ENCODE results near the gene CAMTA1. TPM values are rescaled to one million over a fixed set of nuclear protein-coding genes. Genes with fewer than 3 reads are reported as not detected.

The CAMTA1 gene
- polyA plus RNA-seq, 1 donor from 2014 or later: 162 TPM

DNA sequence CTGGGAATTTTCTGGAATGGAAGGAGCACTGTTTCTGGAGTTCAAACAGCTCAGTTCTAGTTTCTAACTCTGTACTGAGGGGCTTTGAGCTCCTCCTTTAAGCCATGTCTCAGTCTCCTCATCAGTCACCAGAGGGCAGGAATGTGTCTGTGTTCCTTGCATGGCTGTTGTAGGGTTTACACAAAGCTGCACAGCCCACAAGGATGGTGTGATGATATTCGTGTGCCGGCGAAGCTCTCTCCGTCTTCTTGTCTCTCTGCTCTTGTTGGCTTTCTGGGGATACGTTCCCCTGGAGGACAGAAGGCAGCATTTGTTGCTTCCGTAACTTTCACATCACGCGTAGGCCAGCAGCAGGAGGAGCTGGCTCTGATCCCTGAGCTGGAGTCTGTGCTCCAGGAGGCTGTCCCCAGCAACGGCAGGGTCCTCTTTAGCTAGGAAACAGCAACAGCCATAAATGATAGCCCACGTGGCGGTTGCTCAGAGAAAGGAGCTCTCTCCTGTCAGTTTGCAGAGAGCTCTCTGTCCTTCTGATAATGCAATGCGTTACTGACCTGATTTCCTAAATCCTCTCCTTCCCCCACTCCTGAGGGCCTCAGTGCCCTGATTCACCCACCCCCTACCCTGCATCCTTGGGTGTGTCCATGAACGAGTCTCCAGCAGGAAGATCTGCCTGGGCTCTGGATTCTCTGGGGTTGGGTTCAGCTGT is 796.7 kb downstream of the CAMTA1 start:
- H4K20me1 ChIP-seq (ENCODE audit: insufficient read depth): no peaks in the 10 kb centered on the region
- no peak overlapping the region for H3K27ac ChIP-seq (ENCODE audit: low read length)
- H3F3A ChIP-seq (ENCODE audit: insufficient read depth, low read length, poor library complexity, severe bottlenecking): no peaks in the 10 kb centered on the region
- H3K79me2 ChIP-seq (replicated peaks; ENCODE audit: insufficient read depth, low read length): no peaks in the 10 kb centered on the region
- H3K36me3 ChIP-seq (ENCODE audit: insufficient read depth, low read length): no peaks in the 10 kb centered on the region
- no peaks in the 10 kb centered on the region for H3K9me3 ChIP-seq (ENCODE audit: low read length)
- no peak overlapping the region for H2AFZ ChIP-seq (ENCODE audit: low read depth, low read length)
- no peaks in the 10 kb centered on the region for H3K27me3 ChIP-seq (ENCODE audit: insufficient read depth, low read depth, low read length)
- no peaks in the 10 kb centered on the region for H3K9me2 ChIP-seq (ENCODE audit: insufficient read depth, low read length)
- no peak overlapping the region for H3K4me2 ChIP-seq (ENCODE audit: low read length)
- H3K4me3 ChIP-seq (ENCODE audit: low read length): no peak overlapping the region
- TF ChIP-seq RAD21 (conservative IDR thresholded peaks at IDR 0.05): no peak
- no peak for TF ChIP-seq POLR2AphosphoS5 (IDR thresholded peaks at IDR 0.05)
- no peak for TF ChIP-seq TAF1 (IDR thresholded peaks at IDR 0.05; ENCODE audit: low read depth)
- TF ChIP-seq, protein P1, sequence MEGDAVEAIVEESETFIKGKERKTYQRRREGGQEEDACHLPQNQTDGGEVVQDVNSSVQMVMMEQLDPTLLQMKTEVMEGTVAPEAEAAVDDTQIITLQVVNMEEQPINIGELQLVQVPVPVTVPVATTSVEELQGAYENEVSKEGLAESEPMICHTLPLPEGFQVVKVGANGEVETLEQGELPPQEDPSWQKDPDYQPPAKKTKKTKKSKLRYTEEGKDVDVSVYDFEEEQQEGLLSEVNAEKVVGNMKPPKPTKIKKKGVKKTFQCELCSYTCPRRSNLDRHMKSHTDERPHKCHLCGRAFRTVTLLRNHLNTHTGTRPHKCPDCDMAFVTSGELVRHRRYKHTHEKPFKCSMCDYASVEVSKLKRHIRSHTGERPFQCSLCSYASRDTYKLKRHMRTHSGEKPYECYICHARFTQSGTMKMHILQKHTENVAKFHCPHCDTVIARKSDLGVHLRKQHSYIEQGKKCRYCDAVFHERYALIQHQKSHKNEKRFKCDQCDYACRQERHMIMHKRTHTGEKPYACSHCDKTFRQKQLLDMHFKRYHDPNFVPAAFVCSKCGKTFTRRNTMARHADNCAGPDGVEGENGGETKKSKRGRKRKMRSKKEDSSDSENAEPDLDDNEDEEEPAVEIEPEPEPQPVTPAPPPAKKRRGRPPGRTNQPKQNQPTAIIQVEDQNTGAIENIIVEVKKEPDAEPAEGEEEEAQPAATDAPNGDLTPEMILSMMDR (IDR thresholded peaks at IDR 0.05; ENCODE audit: poor library complexity, severe bottlenecking): no peak
- TF ChIP-seq SMC3 (conservative IDR thresholded peaks at IDR 0.05; ENCODE audit: poor library complexity): no peak
- no peak for TF ChIP-seq EP300 (conservative IDR thresholded peaks at IDR 0.05; ENCODE audit: poor library complexity, severe bottlenecking)
- TF ChIP-seq EZH2 (IDR thresholded peaks at IDR 0.05; ENCODE audit: borderline replicate concordance, insufficient read depth, low read length, poor library complexity, severe bottlenecking): no peak
- TF ChIP-seq, protein P2, sequence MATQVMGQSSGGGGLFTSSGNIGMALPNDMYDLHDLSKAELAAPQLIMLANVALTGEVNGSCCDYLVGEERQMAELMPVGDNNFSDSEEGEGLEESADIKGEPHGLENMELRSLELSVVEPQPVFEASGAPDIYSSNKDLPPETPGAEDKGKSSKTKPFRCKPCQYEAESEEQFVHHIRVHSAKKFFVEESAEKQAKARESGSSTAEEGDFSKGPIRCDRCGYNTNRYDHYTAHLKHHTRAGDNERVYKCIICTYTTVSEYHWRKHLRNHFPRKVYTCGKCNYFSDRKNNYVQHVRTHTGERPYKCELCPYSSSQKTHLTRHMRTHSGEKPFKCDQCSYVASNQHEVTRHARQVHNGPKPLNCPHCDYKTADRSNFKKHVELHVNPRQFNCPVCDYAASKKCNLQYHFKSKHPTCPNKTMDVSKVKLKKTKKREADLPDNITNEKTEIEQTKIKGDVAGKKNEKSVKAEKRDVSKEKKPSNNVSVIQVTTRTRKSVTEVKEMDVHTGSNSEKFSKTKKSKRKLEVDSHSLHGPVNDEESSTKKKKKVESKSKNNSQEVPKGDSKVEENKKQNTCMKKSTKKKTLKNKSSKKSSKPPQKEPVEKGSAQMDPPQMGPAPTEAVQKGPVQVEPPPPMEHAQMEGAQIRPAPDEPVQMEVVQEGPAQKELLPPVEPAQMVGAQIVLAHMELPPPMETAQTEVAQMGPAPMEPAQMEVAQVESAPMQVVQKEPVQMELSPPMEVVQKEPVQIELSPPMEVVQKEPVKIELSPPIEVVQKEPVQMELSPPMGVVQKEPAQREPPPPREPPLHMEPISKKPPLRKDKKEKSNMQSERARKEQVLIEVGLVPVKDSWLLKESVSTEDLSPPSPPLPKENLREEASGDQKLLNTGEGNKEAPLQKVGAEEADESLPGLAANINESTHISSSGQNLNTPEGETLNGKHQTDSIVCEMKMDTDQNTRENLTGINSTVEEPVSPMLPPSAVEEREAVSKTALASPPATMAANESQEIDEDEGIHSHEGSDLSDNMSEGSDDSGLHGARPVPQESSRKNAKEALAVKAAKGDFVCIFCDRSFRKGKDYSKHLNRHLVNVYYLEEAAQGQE (IDR thresholded peaks at IDR 0.05; ENCODE audit: borderline replicate concordance): no peak
- TF ChIP-seq MXI1 (conservative IDR thresholded peaks at IDR 0.05; ENCODE audit: poor library complexity, severe bottlenecking): no peak
- H3K9ac ChIP-seq (ENCODE audit: low read length): no peak overlapping the region

DNA sequence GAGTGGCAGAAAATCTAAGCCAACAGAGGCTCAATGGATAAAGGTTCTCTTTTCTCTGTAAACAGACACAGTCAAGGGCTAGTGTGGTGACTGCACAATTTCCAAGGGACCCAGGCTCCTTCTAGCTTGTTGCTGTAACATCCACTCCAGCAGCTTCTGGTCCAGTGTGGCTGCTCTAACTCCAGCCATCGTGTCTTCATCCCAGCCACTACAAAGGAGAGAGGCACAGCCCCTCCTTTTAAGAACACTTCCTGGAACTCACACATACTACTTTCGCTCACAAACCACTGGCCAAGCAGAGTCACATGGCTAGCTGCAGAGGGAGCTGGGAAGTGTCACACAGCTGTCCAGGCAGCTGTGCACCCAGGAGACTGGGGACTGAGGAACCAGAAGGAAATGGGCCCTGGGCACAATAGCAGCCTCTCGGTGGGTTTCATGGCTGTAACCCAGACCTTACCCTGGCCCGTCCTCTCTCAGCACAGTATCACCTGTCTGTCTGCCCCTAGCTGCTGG is 797.3 kb downstream of the CAMTA1 start:
- H3K9ac ChIP-seq (ENCODE audit: low read length): no peak overlapping the region
- no peaks in the 10 kb centered on the region for H3K27me3 ChIP-seq (ENCODE audit: insufficient read depth, low read depth, low read length)
- no peak overlapping the region for H3K4me3 ChIP-seq (ENCODE audit: low read length)
- H3K9me2 ChIP-seq (ENCODE audit: insufficient read depth, low read length): no peaks in the 10 kb centered on the region
- no peaks in the 10 kb centered on the region for H4K20me1 ChIP-seq (ENCODE audit: insufficient read depth)
- no peaks in the 10 kb centered on the region for H3F3A ChIP-seq (ENCODE audit: insufficient read depth, low read length, poor library complexity, severe bottlenecking)
- no peak overlapping the region for H2AFZ ChIP-seq (ENCODE audit: low read depth, low read length)
- no peaks in the 10 kb centered on the region for H3K36me3 ChIP-seq (ENCODE audit: insufficient read depth, low read length)
- no peak for TF ChIP-seq MXI1 (conservative IDR thresholded peaks at IDR 0.05; ENCODE audit: poor library complexity, severe bottlenecking)
- TF ChIP-seq TAF1 (IDR thresholded peaks at IDR 0.05; ENCODE audit: low read depth): no peak
- TF ChIP-seq, protein P1 (IDR thresholded peaks at IDR 0.05; ENCODE audit: poor library complexity, severe bottlenecking): no peak
- no peak for TF ChIP-seq RAD21 (conservative IDR thresholded peaks at IDR 0.05)
- TF ChIP-seq POLR2AphosphoS5 (IDR thresholded peaks at IDR 0.05): no peak
- TF ChIP-seq SMC3 (conservative IDR thresholded peaks at IDR 0.05; ENCODE audit: poor library complexity): no peak
- no peak for TF ChIP-seq EP300 (conservative IDR thresholded peaks at IDR 0.05; ENCODE audit: poor library complexity, severe bottlenecking)
- TF ChIP-seq, protein P2 (IDR thresholded peaks at IDR 0.05; ENCODE audit: borderline replicate concordance): no peak
- TF ChIP-seq EZH2 (IDR thresholded peaks at IDR 0.05; ENCODE audit: borderline replicate concordance, insufficient read depth, low read length, poor library complexity, severe bottlenecking): no peak
- no peaks in the 10 kb centered on the region for H3K9me3 ChIP-seq (ENCODE audit: low read length)
- no peak overlapping the region for H3K27ac ChIP-seq (ENCODE audit: low read length)
- no peak overlapping the region for H3K4me2 ChIP-seq (ENCODE audit: low read length)
- H3K79me2 ChIP-seq (replicated peaks; ENCODE audit: insufficient read depth, low read length): no peaks in the 10 kb centered on the region

Data from neural cell (in vitro differentiated cells).